IPS-18a (cell line): ENCODE measurements around the gene IL1R1.

Source experiments
- H3K27ac ChIP-seq: one replicate; pipeline ENCODE4 v1.5.1; 2013; ENCODE audit warnings: low read length
- H3K27me3 ChIP-seq: one replicate; pipeline ENCODE4 v1.6.1; 2013; ENCODE audit warnings: mild to moderate bottlenecking, low read length; ENCODE audit not compliant: control insufficient read depth, insufficient read depth
- H3K36me3 ChIP-seq: one replicate; pipeline ENCODE4 v1.6.1; 2013; ENCODE audit warnings: low read depth, low read length; ENCODE audit not compliant: control insufficient read depth
- H3K4me1 ChIP-seq: one replicate; pipeline ENCODE4 v1.6.1; 2013; ENCODE audit warnings: low read depth, low read length; ENCODE audit not compliant: control insufficient read depth
- H3K4me3 ChIP-seq: one replicate; pipeline ENCODE4 v1.5.1; 2013; ENCODE audit warnings: low read length
- H3K9ac ChIP-seq: one replicate; pipeline ENCODE4 v1.6.1; 2013; ENCODE audit warnings: mild to moderate bottlenecking, low read length, moderate library complexity
- H3K9me3 ChIP-seq: one replicate; pipeline ENCODE4 v1.6.1; 2013; ENCODE audit warnings: low read depth, low read length; ENCODE audit not compliant: control insufficient read depth

IL1R1 gene

GRCh38 chr2:102181376-102181775, 38.8 kb downstream of the IL1R1 start:
- Histone ChIP-seq H3K27ac (no peak overlapping the region), H3K9ac (no peak overlapping the region), H3K27me3 (no peaks in the 10 kb centered on the region), H3K4me3 (no peak overlapping the region), H3K36me3 (no peaks in the 10 kb centered on the region), H3K4me1 (no peaks in the 10 kb centered on the region), H3K9me3 (no peaks in the 10 kb centered on the region)

GRCh38 chr2:102181919-102182635, 39.5 kb downstream of the IL1R1 start:
- Histone ChIP-seq H3K4me1 (no peaks in the 10 kb centered on the region), H3K27me3 (no peaks in the 10 kb centered on the region), H3K4me3 (no peak overlapping the region), H3K27ac (no peak overlapping the region), H3K9ac (no peak overlapping the region), H3K9me3 (no peaks in the 10 kb centered on the region), H3K36me3 (no peaks in the 10 kb centered on the region)

- no peak overlapping the region for H3K4me3 ChIP-seq
- H3K27ac ChIP-seq, result no peak overlapping the region
- H3K4me1 ChIP-seq, result no peaks in the 10 kb centered on the region
- no peak overlapping the region for H3K9ac ChIP-seq
- H3K9me3 ChIP-seq, result no peaks in the 10 kb centered on the region
- no peaks in the 10 kb centered on the region for H3K27me3 ChIP-seq
- no peaks in the 10 kb centered on the region for H3K36me3 ChIP-seq
Measured at GRCh38 chr2:102184018-102184417, 41.5 kb downstream of the IL1R1 start.

- Histone ChIP-seq H3K9ac (no peak overlapping the region), H3K27ac (no peak overlapping the region), H3K4me3 (no peak overlapping the region), H3K36me3 (no peaks in the 10 kb centered on the region), H3K27me3 (no peaks in the 10 kb centered on the region), H3K9me3 (no peaks in the 10 kb centered on the region), H3K4me1 (no peaks in the 10 kb centered on the region)
Measured at GRCh38 chr2:102184568-102184967, 42.0 kb downstream of the IL1R1 start.

GRCh38 chr2:102185347-102185746, 42.8 kb downstream of the IL1R1 start:
- no peaks in the 10 kb centered on the region for H3K4me1 ChIP-seq
- no peak overlapping the region for H3K9ac ChIP-seq
- no peaks in the 10 kb centered on the region for H3K36me3 ChIP-seq
- no peaks in the 10 kb centered on the region for H3K27me3 ChIP-seq
- H3K27ac ChIP-seq, result no peak overlapping the region
- no peak overlapping the region for H3K4me3 ChIP-seq
- no peaks in the 10 kb centered on the region for H3K9me3 ChIP-seq

- no peak within 1 kb of the TSS for H3K9ac ChIP-seq
- H3K4me3 ChIP-seq, result no peak within 1 kb of the TSS
- no peaks in the 10 kb centered on the region for H3K9me3 ChIP-seq
- no peak within 1 kb of the TSS for H3K27ac ChIP-seq
- no peaks in the 10 kb centered on the region for H3K4me1 ChIP-seq
- H3K27me3 ChIP-seq, result no peaks in the 10 kb centered on the region
- no peaks in the 10 kb centered on the region for H3K36me3 ChIP-seq
Measured at GRCh38 chr2:102186791-102187495, 44.4 kb downstream of the IL1R1 start, which contains the start of gene IL1RL2. Gene IL1RL2, plus strand, starts transcription at chr2:102187023. Its CDS starts 845 bp downstream, at chr2:102187868.

- Histone ChIP-seq H3K27me3 (no peaks in the 10 kb centered on the region), H3K9ac (no peak overlapping the region), H3K36me3 (no peaks in the 10 kb centered on the region), H3K4me1 (no peaks in the 10 kb centered on the region), H3K9me3 (no peaks in the 10 kb centered on the region), H3K4me3 (no peak overlapping the region), H3K27ac (no peak overlapping the region)
Measured at GRCh38 chr2:102187496-102188150, 45.1 kb downstream of the IL1R1 start.

GRCh38 chr2:102190430-102191107, 48.0 kb downstream of the IL1R1 start:
- Histone ChIP-seq H3K4me3 (no peak overlapping the region), H3K9ac (no peak overlapping the region), H3K9me3 (no peaks in the 10 kb centered on the region), H3K27ac (no peak overlapping the region), H3K27me3 (no peaks in the 10 kb centered on the region), H3K4me1 (no peaks in the 10 kb centered on the region), H3K36me3 (no peaks in the 10 kb centered on the region)

- Histone ChIP-seq H3K27ac (no peak overlapping the region), H3K9ac (no peak overlapping the region), H3K9me3 (no peaks in the 10 kb centered on the region), H3K4me1 (no peaks in the 10 kb centered on the region), H3K27me3 (no peaks in the 10 kb centered on the region), H3K36me3 (no peaks in the 10 kb centered on the region), H3K4me3 (no peak overlapping the region)
Measured at GRCh38 chr2:102191501-102191900, 49.0 kb downstream of the IL1R1 start.

- Histone ChIP-seq H3K4me1 (no peaks in the 10 kb centered on the region), H3K4me3 (no peak overlapping the region), H3K27me3 (no peaks in the 10 kb centered on the region), H3K9me3 (no peaks in the 10 kb centered on the region), H3K27ac (no peak overlapping the region), H3K36me3 (no peaks in the 10 kb centered on the region), H3K9ac (no peak overlapping the region)
Measured at GRCh38 chr2:102193074-102193473, 50.5 kb downstream of the IL1R1 start.

GRCh38 chr2:102194609-102195268, 52.2 kb downstream of the IL1R1 start:
- no peaks in the 10 kb centered on the region for H3K36me3 ChIP-seq
- H3K27ac ChIP-seq, result no peak overlapping the region
- no peak overlapping the region for H3K9ac ChIP-seq
- H3K9me3 ChIP-seq, result no peaks in the 10 kb centered on the region
- H3K4me1 ChIP-seq, result no peaks in the 10 kb centered on the region
- H3K4me3 ChIP-seq, result no peak overlapping the region
- no peaks in the 10 kb centered on the region for H3K27me3 ChIP-seq
